GM18526 (cell line): ENCODE measurements around the gene FAM78B.

Experiments used
- POLR2A ChIP-seq: IDR thresholded peaks from 3 replicates; pipeline ENCODE4 v1.6.1; 2011; ENCODE audit not compliant: insufficient read length; ENCODE audit errors: extremely low read depth

The FAM78B gene

GRCh38 chr1:166140251-166140650 is 26.6 kb downstream of the FAM78B start:
- no peak for TF ChIP-seq POLR2A

GRCh38 chr1:166139735-166140134 is 27.1 kb downstream of the FAM78B start:
- TF ChIP-seq POLR2A = no peak

- TF ChIP-seq POLR2A = no peak
These were observed 30.0 kb downstream of the FAM78B start for GRCh38 chr1:166136699-166137401.

DNA sequence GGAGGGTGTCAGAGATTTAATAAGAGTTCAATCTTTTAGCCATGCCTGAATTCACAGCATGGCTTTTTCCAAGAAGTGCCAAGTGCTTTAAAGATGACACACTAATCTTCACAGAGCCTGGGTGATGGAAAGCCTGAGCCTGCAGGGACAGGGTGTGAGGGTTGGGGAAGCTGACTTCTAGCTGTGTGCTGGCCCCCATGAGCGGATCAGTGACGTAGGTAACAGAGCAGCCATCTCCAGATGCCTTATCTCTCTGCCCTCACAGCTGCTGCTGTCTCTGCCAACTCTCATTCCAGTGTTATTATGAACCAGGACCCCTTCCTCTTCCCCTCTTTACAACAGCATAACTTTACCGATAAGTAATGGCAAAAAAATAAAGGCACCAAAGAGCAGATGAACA is 30.6 kb downstream of the FAM78B start:
- no peak for TF ChIP-seq POLR2A

GRCh38 chr1:166133857-166134256 is 32.9 kb downstream of the FAM78B start:
- no peak for TF ChIP-seq POLR2A

DNA sequence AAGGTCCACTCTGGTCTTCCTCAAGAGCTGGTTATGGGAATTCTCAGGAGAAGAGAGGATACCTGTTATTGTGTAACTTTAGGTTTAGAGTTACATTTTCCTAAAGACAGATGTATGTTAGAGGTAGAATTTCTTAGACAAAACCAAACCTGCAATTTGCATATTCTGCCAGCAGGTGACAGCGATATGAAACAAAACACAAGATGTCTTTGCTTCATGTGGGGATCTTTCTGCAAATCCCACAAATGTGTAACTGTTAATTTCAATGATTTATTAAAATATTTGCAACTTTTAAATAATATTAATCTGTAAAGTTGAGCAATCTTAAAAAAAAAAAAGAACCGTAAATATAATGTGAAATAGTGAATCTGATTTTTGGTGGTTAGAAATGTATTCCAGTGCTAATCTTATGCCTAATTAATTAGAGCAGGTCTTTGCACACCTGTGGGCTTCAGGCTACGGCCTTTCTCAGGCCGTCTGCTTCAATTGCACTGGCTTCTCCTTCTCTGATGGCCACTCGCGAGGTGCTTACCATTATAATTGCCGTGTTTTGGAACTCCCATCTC is 33.4 kb downstream of the FAM78B start:
- TF ChIP-seq POLR2A = no peak

DNA sequence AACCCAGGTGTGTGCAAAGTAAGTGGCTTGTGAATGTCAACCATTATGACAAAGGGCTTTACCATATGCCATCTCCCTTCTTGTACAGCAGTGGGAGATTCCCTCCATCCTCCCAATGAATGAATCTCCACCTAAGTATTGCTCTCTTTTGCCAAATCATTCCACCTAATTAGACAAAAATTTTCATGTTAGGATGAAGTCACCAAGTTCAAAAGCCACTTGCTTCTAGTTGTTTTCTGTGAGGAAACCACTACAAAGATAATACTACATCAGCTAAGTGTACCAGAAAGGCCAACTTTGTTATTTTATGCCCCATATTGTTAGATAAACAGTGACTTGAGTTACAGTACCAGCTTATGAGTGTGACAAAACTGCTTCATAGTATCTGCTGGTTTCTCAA is 34.3 kb downstream of the FAM78B start:
- no peak for TF ChIP-seq POLR2A

- no peak for TF ChIP-seq POLR2A
These were observed 37.8 kb downstream of the FAM78B start for GRCh38 chr1:166129006-166129405.

- TF ChIP-seq POLR2A = no peak
These were observed 38.6 kb downstream of the FAM78B start for GRCh38 chr1:166128195-166128594.

DNA sequence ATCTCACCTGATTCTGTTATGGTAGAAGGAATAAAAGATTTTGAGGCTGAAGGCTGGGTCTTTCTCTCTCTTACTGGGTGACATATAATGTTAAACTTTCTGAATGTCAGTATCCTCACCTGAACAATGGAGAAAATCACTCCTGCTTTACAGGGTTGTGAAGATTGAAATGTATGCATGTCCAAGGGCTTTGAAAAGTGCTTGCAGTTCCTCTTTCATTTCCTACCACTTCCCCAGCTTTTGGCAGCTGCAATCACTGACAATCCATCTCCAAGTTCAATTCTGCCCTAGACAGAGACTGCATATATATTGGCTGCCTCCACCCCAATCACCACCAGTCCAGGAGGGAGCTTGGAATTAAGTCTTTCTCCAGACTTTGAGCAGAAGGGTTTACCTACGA is 39.8 kb downstream of the FAM78B start:
- TF ChIP-seq POLR2A = no peak

DNA sequence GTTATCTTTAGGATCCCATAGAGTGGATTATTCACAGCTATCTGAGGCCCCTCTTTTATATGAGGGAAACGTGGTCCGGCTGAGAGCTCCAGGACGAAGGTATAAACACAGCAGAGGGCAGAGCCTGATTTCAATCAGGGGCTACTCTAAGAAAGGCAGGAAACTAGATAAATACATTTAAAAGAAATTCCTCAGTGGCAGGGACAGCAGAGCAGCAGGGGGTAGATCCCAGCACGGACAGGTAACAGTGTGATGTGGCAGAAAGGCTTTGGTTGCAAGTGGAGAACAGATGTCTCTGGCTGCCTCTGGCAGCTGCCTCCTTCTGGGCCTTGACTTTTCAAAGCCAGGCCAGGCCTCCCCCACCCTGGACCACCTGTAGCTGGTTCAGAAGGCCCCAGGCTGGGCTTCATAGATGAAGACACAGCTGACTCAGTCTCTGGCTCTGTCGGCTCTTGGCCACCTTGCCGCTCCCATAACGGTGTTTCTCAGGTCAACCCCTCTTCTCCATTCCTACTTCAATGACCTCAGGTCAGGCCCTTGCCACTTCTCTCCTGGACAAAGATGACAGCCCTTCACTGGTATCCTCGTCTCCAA is 43.8 kb downstream of the FAM78B start:
- no peak for TF ChIP-seq POLR2A

- no peak for TF ChIP-seq POLR2A
These were observed 45.8 kb downstream of the FAM78B start for GRCh38 chr1:166121010-166121409.

DNA sequence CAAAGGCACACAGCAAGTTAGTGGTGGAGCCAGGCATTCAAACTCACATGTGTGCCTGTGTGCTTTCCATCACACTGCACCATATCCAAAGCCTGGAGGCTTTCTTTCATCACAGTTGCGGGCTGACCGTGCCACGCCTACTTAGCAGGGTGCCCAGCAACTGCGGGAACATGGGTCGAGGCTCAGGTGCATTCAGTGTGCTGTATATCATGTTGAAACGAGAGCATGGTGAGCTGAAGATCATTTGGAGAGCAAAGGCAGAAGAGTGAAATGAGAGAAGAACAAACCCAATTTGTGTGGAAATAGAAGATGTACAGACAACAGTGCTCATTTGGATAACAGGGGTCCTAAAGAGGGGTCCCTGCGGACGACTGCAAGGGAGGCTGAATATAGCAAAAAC is 46.5 kb downstream of the FAM78B start:
- no peak for TF ChIP-seq POLR2A

DNA sequence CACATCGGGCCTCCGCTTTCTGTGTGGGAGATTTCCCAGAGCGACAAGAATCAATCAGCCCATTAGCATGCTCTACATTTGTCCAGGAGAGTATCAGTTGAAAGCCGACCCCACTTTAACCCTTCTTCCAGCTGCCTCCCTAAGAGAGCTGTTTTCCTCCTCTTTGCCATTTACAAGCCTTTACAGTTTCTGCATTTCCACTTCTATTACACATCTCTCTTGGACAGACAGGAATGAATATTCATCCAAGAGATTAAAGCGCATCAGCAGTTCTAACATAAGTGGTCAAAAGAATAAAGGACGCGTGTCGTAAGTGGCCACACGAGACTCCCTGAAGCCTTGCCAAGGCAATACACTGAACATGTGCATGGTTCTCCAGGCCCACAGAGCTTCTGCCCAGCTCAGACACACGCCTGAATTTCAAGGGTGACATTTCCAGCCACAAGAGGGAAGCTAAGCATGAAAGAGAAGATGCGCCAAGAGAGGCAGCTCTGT is 47.3 kb downstream of the FAM78B start:
- no peak for TF ChIP-seq POLR2A

DNA sequence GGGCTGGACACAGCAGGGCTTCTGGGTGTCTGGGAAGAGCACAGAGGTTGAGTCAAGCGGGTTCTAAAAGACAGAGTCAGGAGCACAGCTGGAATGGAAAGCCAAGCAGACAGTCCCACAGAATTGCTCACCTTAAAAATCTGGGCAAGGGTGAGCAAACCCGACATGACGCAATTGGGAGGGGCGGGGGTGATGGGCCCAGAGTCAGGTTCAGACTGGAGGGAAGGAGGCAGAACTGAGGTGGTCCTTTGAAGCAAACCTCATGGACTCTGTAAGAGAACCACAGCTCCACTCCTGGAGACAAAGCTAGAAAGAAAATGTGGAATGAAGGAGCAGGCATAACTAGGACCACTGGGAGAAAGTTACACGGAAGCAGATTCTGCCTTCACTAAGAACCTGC is 49.0 kb downstream of the FAM78B start:
- TF ChIP-seq POLR2A = no peak

- no peak for TF ChIP-seq POLR2A
These were observed 50.8 kb downstream of the FAM78B start for GRCh38 chr1:166116026-166116425.

GRCh38 chr1:166114419-166114818 is 52.4 kb downstream of the FAM78B start:
- no peak for TF ChIP-seq POLR2A

GRCh38 chr1:166113630-166114029 is 53.2 kb downstream of the FAM78B start:
- TF ChIP-seq POLR2A = no peak
